NCI-H1694 treated with DMSO at 0.1 percent for 48 hours (cell line): ENCODE measurements around the gene MLYCD.
A peak's percentile ranks its signal among the peaks of the same experiment; 100 is the strongest.
"Not testable (repeated sequence)": the region's sequence is repeated elsewhere in the genome, so short reads cannot be mapped to it uniquely, and the experiment has no call there.

Source experiments
- DNase-seq: peaks from one replicate; lab custom pipeline; 2025; lab: John Stamatoyannopoulos, UW

The MLYCD gene

GRCh38 chr16:83940630-83941378 is 41.9 kb downstream of the MLYCD start:
- peak; percentile 72 for DNase-seq

- DNase-seq, result not testable (repeated sequence)
These were observed 42.6 kb downstream of the MLYCD start for GRCh38 chr16:83941546-83941945.

- no peak for DNase-seq
These were observed 43.2 kb downstream of the MLYCD start for GRCh38 chr16:83942074-83942473.

- no peak for DNase-seq
These were observed 44.0 kb downstream of the MLYCD start for GRCh38 chr16:83942815-83943515.

GRCh38 chr16:83943516-83944050 is 44.7 kb downstream of the MLYCD start:
- no peak for DNase-seq

- no peak for DNase-seq
These were observed 46.7 kb downstream of the MLYCD start for GRCh38 chr16:83945587-83945986.

- no peak for DNase-seq
These were observed 47.4 kb downstream of the MLYCD start for GRCh38 chr16:83946154-83946780.

GRCh38 chr16:83946781-83947566 is 48.1 kb downstream of the MLYCD start:
- no peak for DNase-seq

GRCh38 chr16:83947642-83948234 is 48.8 kb downstream of the MLYCD start:
- DNase-seq, result no peak

GRCh38 chr16:83948914-83949723 is 50.2 kb downstream of the MLYCD start:
- no peak for DNase-seq

GRCh38 chr16:83949724-83950001 is 50.7 kb downstream of the MLYCD start:
- DNase-seq, result no peak

- DNase-seq, result not testable (repeated sequence)
These were observed 52.0 kb downstream of the MLYCD start for GRCh38 chr16:83950862-83951399.

- DNase-seq, result no peak
These were observed 52.6 kb downstream of the MLYCD start for GRCh38 chr16:83951544-83951943.

GRCh38 chr16:83952587-83952939 is 53.6 kb downstream of the MLYCD start:
- DNase-seq, result no peak

- DNase-seq, result peak; percentile 30
These were observed 54.3 kb downstream of the MLYCD start, which contains the start of gene OSGIN1 for GRCh38 chr16:83952940-83953795. TSS of gene OSGIN1 (plus strand) at chr16:83953240. CDS start at chr16:83957672, 4,432 bp downstream.

- DNase-seq, result no peak
These were observed 55.1 kb downstream of the MLYCD start for GRCh38 chr16:83953796-83954576.

- no peak for DNase-seq
These were observed 55.7 kb downstream of the MLYCD start for GRCh38 chr16:83954577-83955016.

- DNase-seq, result no peak
These were observed 56.6 kb downstream of the MLYCD start for GRCh38 chr16:83955218-83956130.
